A673 (cell line): ENCODE results near the gene DNAAF5.

ENCODE experiments used
- CTCF ChIP-seq: fragments of 300-800, 200-600 bp; sonication (generic); conservative IDR thresholded peaks from 2 replicates; pipeline ENCODE4 v1.5.1; 2017; ENCODE audit warnings: low read depth, mild to moderate bottlenecking, antibody characterized with exemption, low read length, moderate library complexity, mixed read lengths
- EZH2 ChIP-seq: fragments of 200-600 bp; sonication (generic); IDR thresholded peaks from 2 replicates; pipeline ENCODE4 v1.6.1; 2017; ENCODE audit warnings: borderline replicate concordance, low read depth, mild to moderate bottlenecking, mixed read lengths, antibody characterized with exemption, low read length; ENCODE audit not compliant: poor library complexity, severe bottlenecking

GRCh38 chr7:716222-716621, 10.3 kb upstream of the DNAAF5 start:
- TF ChIP-seq CTCF = no peak
- TF ChIP-seq EZH2 = no peak
